Mammary epithelial cell (primary cell): ENCODE measurements around the gene PATL2.

Experiments used
- CTCF ChIP-seq, 2 donors: IDR thresholded peaks in 1 of 2; conservative IDR thresholded peaks in 1 of 2; 2 replicates each; pipeline ENCODE4 v1.5.1; 2011 to 2012; ENCODE audit warnings: inconsistent platforms in 2 of 2, low read length in 2 of 2, mild to moderate bottlenecking in 2 of 2, control low read depth in 1 of 2, low read depth in 1 of 2; ENCODE audit not compliant: insufficient read depth in 1 of 2; ENCODE audit errors: extremely low read depth in 1 of 2
- EZH2 ChIP-seq: IDR thresholded peaks from 2 replicates; pipeline ENCODE4 v1.6.1; 2012; ENCODE audit warnings: low read length, inconsistent platforms, borderline replicate concordance

DNA sequence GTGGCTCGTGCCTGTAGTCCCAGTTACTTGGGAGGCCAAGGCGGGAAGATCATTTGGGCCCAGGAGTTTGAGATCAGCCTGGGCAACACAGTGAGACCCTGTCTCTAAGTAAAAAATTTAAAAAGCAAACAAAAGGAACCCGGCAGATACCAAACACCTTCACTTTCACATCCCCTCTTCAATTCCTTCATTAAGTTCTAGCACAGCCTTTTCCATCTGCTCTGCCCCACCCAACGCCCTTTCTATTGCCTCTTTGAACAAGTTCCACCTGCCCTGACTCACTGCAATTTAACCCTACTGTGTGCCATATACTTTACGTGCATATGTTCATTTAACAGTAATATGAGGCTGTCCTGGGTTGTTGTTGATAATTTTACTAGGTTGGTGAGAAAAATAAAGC lies 35.2 kb downstream of the PATL2 start:
- no peak for TF ChIP-seq EZH2
- TF ChIP-seq CTCF (conservative IDR thresholded peaks at IDR 0.05 in 1 of 2, IDR thresholded peaks at IDR 0.05 in 1 of 2; ENCODE audit: extremely low read depth in 1 of 2, insufficient read depth in 1 of 2, low read depth in 1 of 2, low read length in 2 of 2), result no peak
